Measurements from ENCODE around the gene ANKRD26.

- no peak for TF ChIP-seq EP300 (IDR thresholded peaks at IDR 0.05)
- TF ChIP-seq REST (IDR thresholded peaks at IDR 0.05), result no peak
- TF ChIP-seq MAX (IDR thresholded peaks at IDR 0.05), result no peak
- TF ChIP-seq PBX3 (IDR thresholded peaks at IDR 0.05), result no peak
- TF ChIP-seq CTCF (IDR thresholded peaks at IDR 0.05), result no peak
- TF ChIP-seq RCOR1 (IDR thresholded peaks at IDR 0.05; ENCODE audit: low read depth, low read length), result no peak
- TF ChIP-seq ELK1 (IDR thresholded peaks at IDR 0.05; ENCODE audit: low read depth, low read length), result no peak
- TF ChIP-seq POLR2A (IDR thresholded peaks at IDR 0.05; ENCODE audit: low read length), result no peak
- TF ChIP-seq FOXS1 (CRISPR knock-in tag; IDR thresholded peaks at IDR 0.05), result no peak
- no peak for TF ChIP-seq PHF8 (IDR thresholded peaks at IDR 0.05; ENCODE audit: borderline replicate concordance, low read depth)
- TF ChIP-seq HMGXB4 (CRISPR knock-in tag; IDR thresholded peaks at IDR 0.05; ENCODE audit: borderline replicate concordance), result no peak
- no peak for TF ChIP-seq USF2 (IDR thresholded peaks at IDR 0.05)
- no peak for TF ChIP-seq HOXA7 (CRISPR knock-in tag; IDR thresholded peaks at IDR 0.05)
These were observed 31.9 kb downstream of the ANKRD26 start for GRCh38 chr10:27068217-27068891.
